Left ventricle myocardium inferior (tissue), 1 donor: Measurements from ENCODE around the gene IL17REL. TPM values are rescaled to one million over a fixed set of nuclear protein-coding genes. Genes with fewer than 3 reads are reported as not detected.
"Not testable (repeated sequence)": the region's sequence is repeated elsewhere in the genome, so short reads cannot be mapped to it uniquely, and the experiment has no call there.

Source experiments
- DNase-seq: peaks from one replicate; pipeline ENCODE4 v3.0.0-alpha.2; 2020
- H3K27ac ChIP-seq: fragments of 200-600 bp; replicated peaks from 2 replicates; pipeline ENCODE4 v1.8.0; 2021
- H3K27me3 ChIP-seq: fragments of 200-600 bp; 2 replicates; pipeline ENCODE4 v1.8.0; 2021; ENCODE audit warnings: low read depth
- H3K36me3 ChIP-seq: fragments of 200-600 bp; 2 replicates; pipeline ENCODE4 v1.8.0; 2021
- H3K4me1 ChIP-seq: fragments of 200-600 bp; 2 replicates; pipeline ENCODE4 v1.8.0; 2021
- H3K4me3 ChIP-seq: fragments of 200-600 bp; 2 replicates; pipeline ENCODE4 v1.8.0; 2021; ENCODE audit warnings: mild to moderate bottlenecking, moderate library complexity
- H3K9me3 ChIP-seq: fragments of 200-600 bp; replicated peaks from 2 replicates; pipeline ENCODE4 v1.8.0; 2021
- CTCF ChIP-seq: fragments of 200-600 bp; IDR thresholded peaks from 2 replicates; pipeline ENCODE4 v1.8.0; 2021; ENCODE audit warnings: antibody characterized with exemption, mild to moderate bottlenecking, borderline replicate concordance
- intact Hi-C: fragments of 100-400 bp; cut with micrococcal nuclease; formaldehyde crosslinking; loops from one replicate; pipeline ENCODE4 v1.11.0; 2022
- total RNA-seq: library from RNA; stranded (reverse); fragmentation: NEBNext Ultra II Directional; extraction: Animal tissue kit (Norgen Biotek cat#: 25700); gene quantifications from one replicate; pipeline ENCODE4 v1.2.1, GENCODE V29; 2021
- donor health status: DM: no; HTN: yes; CAD: no; lungs with severe emphysema.

Gene IL17REL
- total RNA-seq, 1 donor from 2014 or later = not detected

- Histone ChIP-seq H3K4me3 (no peak overlapping the region), H3K4me1 (peaks cover 7% of the 10 kb centered on the region), H3K27ac (no peak overlapping the region), H3K27me3 (no peaks in the 10 kb centered on the region), H3K36me3 (no peaks in the 10 kb centered on the region), H3K9me3 (peaks cover 28% of the 10 kb centered on the region)
- DNase-seq = peak; percentile 61
- TF ChIP-seq CTCF = peak; percentile 81
- intact Hi-C loops = loop anchor here (10.0 kb wide), 1 partner anchor 68 kb away; no protein-coding TSS in a partner anchor
Measured at GRCh38 chr22:49992921-49993648, 19.5 kb downstream of the IL17REL start.

- DNase-seq = no peak
- Histone ChIP-seq H3K4me1 (peaks cover 7% of the 10 kb centered on the region), H3K9me3 (peaks cover 28% of the 10 kb centered on the region), H3K27me3 (no peaks in the 10 kb centered on the region), H3K27ac (no peak overlapping the region), H3K4me3 (no peak overlapping the region), H3K36me3 (no peaks in the 10 kb centered on the region)
- intact Hi-C loops = loop anchor here (10.0 kb wide), 1 partner anchor 67 kb away; no protein-coding TSS in a partner anchor
- no peak for TF ChIP-seq CTCF
Measured at GRCh38 chr22:49991907-49992533, 20.5 kb downstream of the IL17REL start.

- Histone ChIP-seq H3K9me3 (peaks cover 36% of the 10 kb centered on the region), H3K27me3 (no peaks in the 10 kb centered on the region), H3K27ac (no peak overlapping the region), H3K4me3 (no peak overlapping the region), H3K36me3 (no peaks in the 10 kb centered on the region), H3K4me1 (peaks cover 7% of the 10 kb centered on the region)
- DNase-seq = no peak
- TF ChIP-seq CTCF = no peak
- intact Hi-C loops = loop anchor here (10.0 kb wide), 1 partner anchor 66 kb away; no protein-coding TSS in a partner anchor
Measured at GRCh38 chr22:49991167-49991566, 21.4 kb downstream of the IL17REL start.

GRCh38 chr22:49989826-49990225 is 22.7 kb downstream of the IL17REL start:
- H3K9me3 ChIP-seq = peaks cover 45% of the 10 kb centered on the region
- not testable (repeated sequence) for H3K36me3 ChIP-seq, H3K27ac ChIP-seq, DNase-seq, H3K4me1 ChIP-seq, H3K4me3 ChIP-seq, H3K27me3 ChIP-seq
- intact Hi-C loops = loop anchor here (10.0 kb wide), 1 partner anchor 65 kb away; no protein-coding TSS in a partner anchor

- TF ChIP-seq CTCF = no peak
- Histone ChIP-seq H3K9me3 (peaks cover 33% of the 10 kb centered on the region), H3K27ac (no peak overlapping the region), H3K27me3 (peaks cover 26% of the 10 kb centered on the region), H3K4me3 (no peak overlapping the region), H3K4me1 (peaks cover 10% of the 10 kb centered on the region), H3K36me3 (no peaks in the 10 kb centered on the region)
- intact Hi-C loops = no loop called here
- no peak for DNase-seq
Measured at GRCh38 chr22:49986325-49986724, 26.2 kb downstream of the IL17REL start.
